GM19193 (cell line): ENCODE data around the gene TBX19.

Source experiments
- POLR2A ChIP-seq: IDR thresholded peaks from 4 replicates; pipeline ENCODE4 v1.6.1; 2011; ENCODE audit not compliant: insufficient read depth, insufficient read length; ENCODE audit errors: extremely low read depth

Gene TBX19

GRCh38 chr1:168324745-168325425 lies 44.2 kb downstream of the TBX19 start:
- TF ChIP-seq POLR2A = no peak

- TF ChIP-seq POLR2A = no peak
Measured at GRCh38 chr1:168328731-168329364, 48.2 kb downstream of the TBX19 start.

- no peak for TF ChIP-seq POLR2A
Measured at GRCh38 chr1:168330285-168330684, 49.6 kb downstream of the TBX19 start.

GRCh38 chr1:168331569-168331968 lies 50.9 kb downstream of the TBX19 start:
- no peak for TF ChIP-seq POLR2A

GRCh38 chr1:168333562-168334276 lies 53.0 kb downstream of the TBX19 start:
- no peak for TF ChIP-seq POLR2A

GRCh38 chr1:168335500-168335899 lies 54.8 kb downstream of the TBX19 start:
- no peak for TF ChIP-seq POLR2A

- TF ChIP-seq POLR2A = no peak
Measured at GRCh38 chr1:168338589-168339503, 58.2 kb downstream of the TBX19 start.

- TF ChIP-seq POLR2A = no peak
Measured at GRCh38 chr1:168340781-168341482, 60.3 kb downstream of the TBX19 start.

GRCh38 chr1:168341483-168341975 lies 60.9 kb downstream of the TBX19 start:
- no peak for TF ChIP-seq POLR2A

- no peak for TF ChIP-seq POLR2A
Measured at GRCh38 chr1:168342572-168343280, 62.0 kb downstream of the TBX19 start.

- no peak for TF ChIP-seq POLR2A
Measured at GRCh38 chr1:168343566-168343965, 62.9 kb downstream of the TBX19 start.

- no peak for TF ChIP-seq POLR2A
Measured at GRCh38 chr1:168344517-168344916, 63.8 kb downstream of the TBX19 start.

- TF ChIP-seq POLR2A = no peak
Measured at GRCh38 chr1:168345939-168346338, 65.3 kb downstream of the TBX19 start.

- TF ChIP-seq POLR2A = no peak
Measured at GRCh38 chr1:168347630-168348029, 67.0 kb downstream of the TBX19 start.

- no peak for TF ChIP-seq POLR2A
Measured at GRCh38 chr1:168348146-168348709, 67.6 kb downstream of the TBX19 start.
